A673 (cell line): Measurements from ENCODE around the gene GNG12.

Source experiments
- EZH2 ChIP-seq: fragments of 200-600 bp; sonication (generic); IDR thresholded peaks from 2 replicates; pipeline ENCODE4 v1.6.1; 2017; ENCODE audit warnings: borderline replicate concordance, low read depth, mild to moderate bottlenecking, mixed read lengths, antibody characterized with exemption, low read length; ENCODE audit not compliant: poor library complexity, severe bottlenecking
- TF ChIP-seq, protein P1 (sequence below): fragments of 300-800, 200-600 bp; sonication (generic); conservative IDR thresholded peaks from 2 replicates; pipeline ENCODE4 v1.5.1; 2017; ENCODE audit warnings: low read depth, mild to moderate bottlenecking, antibody characterized with exemption, low read length, moderate library complexity, mixed read lengths

DNA sequence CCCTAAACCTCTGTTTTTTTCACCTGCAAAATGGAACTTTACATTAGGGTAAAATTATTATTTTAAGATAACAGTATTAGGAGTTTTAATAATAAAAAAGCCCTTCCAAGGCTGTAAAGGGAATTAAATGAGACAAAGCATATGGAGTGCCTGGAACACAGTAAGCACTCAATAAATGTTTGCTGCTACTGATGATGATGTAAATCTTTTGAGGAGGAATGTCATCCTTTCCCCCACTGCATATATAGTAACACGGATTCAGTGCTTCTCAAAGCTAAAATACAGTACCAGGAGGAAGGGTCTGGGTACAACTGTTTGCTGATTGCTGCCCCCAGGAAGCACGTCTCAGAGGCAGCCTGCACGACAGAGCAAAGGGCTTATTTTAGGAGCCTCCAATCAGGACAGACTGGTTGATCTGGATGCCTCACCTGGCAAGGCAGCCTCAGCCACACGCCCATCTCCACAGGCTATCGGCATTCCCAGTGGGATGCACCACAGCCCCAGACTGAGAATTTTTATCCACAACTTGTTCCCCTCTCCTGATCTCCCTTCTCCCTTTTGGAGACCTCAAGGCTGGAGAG, 83.9 kb downstream of the GNG12 start:
- TF ChIP-seq, protein P1, sequence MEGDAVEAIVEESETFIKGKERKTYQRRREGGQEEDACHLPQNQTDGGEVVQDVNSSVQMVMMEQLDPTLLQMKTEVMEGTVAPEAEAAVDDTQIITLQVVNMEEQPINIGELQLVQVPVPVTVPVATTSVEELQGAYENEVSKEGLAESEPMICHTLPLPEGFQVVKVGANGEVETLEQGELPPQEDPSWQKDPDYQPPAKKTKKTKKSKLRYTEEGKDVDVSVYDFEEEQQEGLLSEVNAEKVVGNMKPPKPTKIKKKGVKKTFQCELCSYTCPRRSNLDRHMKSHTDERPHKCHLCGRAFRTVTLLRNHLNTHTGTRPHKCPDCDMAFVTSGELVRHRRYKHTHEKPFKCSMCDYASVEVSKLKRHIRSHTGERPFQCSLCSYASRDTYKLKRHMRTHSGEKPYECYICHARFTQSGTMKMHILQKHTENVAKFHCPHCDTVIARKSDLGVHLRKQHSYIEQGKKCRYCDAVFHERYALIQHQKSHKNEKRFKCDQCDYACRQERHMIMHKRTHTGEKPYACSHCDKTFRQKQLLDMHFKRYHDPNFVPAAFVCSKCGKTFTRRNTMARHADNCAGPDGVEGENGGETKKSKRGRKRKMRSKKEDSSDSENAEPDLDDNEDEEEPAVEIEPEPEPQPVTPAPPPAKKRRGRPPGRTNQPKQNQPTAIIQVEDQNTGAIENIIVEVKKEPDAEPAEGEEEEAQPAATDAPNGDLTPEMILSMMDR = no peak
- no peak for TF ChIP-seq EZH2
